HG02885 (cell line): ENCODE results near the gene EFHC1.
A peak's percentile ranks its signal among the peaks of the same experiment; 100 is the strongest.

Experiments used
- ATAC-seq: cut with Tn5 transposase; IDR thresholded peaks from one replicate; pipeline ENCODE4 v1.9.1; 2021; ENCODE audit warnings: mild to moderate bottlenecking; ENCODE audit not compliant: unreplicated experiment, poor library complexity

The EFHC1 gene

DNA sequence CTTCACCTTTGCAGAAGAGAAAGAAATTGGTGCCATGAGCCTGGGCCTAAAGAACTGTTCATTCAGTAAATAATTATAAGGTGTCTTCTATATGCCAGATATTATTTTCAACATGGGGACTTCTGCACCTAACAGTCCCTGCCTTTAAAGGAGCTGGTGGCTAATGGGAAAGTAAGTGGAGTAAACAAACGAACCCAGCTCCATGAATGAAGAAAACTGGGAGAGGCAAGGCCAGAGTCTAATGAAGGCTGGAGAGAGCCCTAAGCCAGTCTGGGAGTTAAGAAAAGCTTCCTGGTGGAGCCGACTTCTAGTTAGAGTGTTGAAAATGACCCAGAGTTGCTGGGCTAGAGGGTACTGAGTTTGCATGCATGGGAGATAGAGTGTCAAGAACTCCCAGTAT is 24.2 kb upstream of the EFHC1 start:
- no peak for ATAC-seq

DNA sequence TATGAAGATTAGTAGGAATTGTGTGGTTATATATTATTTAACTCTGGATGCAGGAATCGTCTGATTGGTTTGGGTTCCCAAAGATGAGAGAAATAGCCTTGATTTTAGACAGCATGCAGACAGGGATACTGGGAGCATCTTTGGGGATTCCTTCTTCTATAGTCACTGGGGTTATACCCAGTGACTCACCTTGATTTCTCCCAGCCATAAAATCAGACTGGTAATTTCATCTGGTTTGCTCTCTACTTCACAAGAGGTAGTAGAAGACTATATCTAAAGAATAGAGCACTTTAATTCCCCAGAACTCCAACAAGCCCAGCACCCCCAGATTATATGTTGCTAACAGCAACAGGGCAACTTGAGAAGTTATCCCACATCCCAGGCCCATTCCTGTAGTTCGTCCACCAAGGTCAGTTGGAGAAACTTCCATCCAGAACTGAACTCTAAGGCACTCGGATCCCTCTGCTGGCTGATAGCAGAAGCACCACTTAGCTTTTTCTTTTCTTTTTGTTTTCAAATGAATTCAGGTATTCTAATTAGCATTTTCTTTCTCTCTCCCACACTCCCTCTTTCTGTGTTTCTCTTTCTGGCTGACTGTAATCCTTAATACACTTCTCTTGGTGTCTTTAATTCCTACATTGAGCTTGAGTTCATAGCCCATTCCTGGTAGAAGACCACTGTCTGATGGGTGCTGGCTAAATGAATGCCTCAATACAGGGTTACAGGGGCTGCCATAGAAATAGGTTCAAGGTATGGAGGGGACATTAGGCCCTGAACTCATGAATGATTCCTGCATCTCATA is 20.4 kb upstream of the EFHC1 start:
- peak; percentile 67 for ATAC-seq

DNA sequence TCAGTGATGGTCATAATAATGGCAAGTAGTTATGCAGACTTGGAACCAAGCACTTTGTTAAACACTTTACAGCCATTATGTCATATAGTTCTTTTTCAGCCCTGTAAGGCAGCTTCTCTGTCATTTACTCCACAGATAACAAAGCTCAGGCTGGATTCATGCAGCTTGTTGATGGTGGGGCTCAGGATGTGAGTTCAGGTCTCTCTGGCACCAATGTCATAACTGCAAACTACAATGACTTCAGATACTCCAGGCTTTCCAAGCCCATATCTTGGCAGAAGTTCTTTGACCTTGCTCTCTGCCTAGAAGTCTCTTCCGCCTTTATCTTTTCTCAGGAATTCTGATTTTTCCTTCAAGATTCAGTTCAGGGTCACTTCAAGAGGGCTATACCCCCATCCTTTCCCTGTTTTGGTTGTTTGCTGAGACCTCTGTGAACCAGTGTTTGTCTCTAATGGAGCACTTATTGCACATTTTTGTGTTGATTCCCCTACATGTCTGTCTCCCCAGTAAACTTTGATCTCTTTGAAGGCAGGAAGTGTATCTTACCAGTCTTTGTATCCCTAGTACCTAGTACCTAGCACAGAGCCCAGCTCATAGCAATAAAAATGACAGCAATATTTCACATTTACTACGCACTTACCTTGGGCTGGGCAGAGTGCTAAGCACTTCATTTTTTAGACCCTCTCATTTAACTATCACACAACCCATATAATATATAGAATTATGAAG is 19.7 kb upstream of the EFHC1 start:
- no peak for ATAC-seq

DNA sequence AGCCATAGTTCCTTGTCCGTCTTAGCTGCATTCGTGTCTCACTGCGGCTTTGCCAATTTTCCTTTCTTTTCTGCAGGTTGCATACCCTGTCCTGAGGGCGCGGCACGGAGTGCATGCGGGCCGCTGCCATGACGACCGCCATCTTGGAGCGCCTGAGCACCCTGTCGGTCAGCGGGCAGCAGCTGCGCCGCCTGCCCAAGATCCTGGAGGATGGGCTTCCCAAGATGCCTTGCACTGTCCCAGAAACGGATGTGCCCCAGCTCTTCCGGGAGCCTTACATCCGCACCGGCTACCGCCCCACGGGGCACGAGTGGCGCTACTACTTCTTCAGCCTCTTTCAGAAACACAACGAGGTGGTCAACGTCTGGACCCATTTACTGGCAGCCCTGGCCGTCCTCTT is 17.1 kb upstream of the EFHC1 start:
- no peak for ATAC-seq

DNA sequence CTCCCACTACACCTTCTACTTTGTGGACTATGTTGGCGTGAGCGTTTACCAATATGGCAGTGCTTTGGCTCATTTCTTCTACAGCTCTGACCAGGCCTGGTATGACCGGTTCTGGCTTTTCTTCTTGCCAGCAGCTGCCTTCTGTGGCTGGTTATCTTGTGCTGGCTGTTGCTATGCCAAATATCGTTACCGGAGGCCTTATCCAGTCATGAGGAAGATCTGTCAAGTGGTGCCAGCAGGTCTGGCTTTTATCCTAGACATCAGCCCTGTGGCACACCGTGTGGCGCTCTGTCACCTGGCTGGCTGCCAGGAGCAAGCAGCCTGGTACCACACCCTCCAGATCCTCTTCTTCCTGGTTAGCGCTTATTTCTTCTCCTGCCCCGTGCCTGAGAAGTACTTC is 16.5 kb upstream of the EFHC1 start:
- ATAC-seq: no peak

DNA sequence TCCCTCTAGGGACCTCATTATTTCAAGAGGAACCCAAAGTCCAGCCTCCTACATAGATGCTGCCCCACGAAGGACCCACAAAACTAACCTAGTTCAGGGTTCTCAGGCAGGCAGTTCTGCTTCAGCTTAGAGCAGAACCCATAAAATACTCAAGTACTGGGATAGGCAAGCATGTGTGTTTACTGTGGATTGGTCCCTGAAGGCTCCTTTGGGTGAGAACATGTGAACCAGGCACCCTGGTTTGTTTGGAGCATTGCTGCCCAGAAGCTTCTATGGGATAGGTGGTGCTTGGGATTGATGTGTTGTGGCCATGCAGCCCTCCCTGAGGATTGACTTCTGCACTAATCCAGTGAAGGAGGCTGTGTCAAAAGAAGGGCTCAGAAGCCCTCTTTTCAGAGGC is 14.9 kb upstream of the EFHC1 start:
- ATAC-seq: no peak

DNA sequence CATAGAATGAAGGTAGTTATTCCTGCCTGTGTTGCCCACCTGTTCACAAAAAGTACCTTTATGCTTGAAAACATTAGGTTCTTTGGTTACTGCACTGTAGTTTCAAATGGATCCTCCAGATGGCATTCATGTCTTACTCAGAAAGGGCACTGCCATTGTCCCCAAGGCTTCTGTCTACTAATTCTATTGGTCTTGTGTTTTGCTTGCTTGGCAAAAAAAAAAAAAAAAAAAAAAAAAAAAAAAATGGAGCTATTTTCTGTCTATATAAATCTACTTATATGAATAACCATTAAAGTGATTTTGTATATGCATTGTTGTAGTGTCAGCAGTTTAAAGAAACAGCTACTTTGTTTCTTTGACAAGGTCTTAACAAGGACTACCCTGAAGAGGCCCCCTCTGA is 12.7 kb upstream of the EFHC1 start:
- peak; percentile 76 for ATAC-seq

DNA sequence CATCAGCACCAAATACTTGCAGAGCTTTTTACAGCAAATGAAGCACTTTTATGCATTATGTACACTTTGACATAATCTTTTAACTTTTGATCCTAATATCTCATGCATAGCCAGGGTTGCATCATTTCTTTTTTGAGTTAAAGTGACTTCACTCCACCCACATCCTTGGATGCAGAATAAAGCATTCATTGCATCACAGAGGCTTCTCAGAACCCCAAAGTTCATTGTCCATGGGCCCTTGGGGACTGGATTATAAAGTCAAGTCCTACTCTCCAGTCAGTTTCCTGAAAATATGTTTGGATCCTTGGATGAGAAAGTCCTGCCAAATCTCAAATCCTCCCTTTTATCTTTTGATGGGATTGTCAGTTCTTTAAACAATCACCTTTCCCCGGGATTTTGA is 10.6 kb upstream of the EFHC1 start:
- ATAC-seq: no peak

DNA sequence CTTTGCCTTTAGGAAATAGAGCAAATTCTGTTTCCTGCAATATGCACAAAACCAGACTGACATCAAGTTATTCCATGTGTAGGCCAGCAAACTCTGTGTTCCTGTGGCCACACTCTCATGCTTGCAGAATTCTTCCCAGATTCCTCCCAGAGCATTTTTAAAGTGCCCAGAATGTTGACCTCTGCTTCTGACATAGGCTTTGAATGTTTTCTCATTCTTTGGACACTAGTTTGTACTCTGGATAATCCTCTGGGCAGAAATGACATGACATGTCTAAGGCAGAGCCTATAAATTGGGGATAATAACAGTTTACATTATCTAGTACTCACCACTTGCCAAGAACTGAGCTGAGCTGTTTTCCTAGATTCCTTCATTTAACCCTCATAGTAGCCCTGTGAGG is 9.2 kb upstream of the EFHC1 start:
- no peak for ATAC-seq

DNA sequence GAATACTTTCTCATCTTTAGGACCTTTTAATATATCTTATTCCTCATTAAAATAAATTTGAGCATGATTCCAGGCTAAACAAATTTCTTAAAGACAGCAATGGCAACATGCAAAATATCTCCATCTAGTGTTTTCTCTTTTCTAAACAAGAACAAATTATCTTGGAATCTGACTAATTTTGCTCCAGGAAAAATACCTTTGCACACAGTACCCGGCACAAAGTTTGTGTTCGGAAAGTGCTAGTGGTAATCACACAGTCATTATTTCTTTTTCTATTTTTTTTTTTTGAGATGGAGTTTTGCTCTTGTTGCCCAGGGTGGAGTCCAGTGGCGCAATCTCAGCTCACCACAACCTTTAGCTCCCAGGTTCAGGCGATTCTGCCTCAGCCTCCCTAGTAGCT is 8.2 kb upstream of the EFHC1 start:
- ATAC-seq: no peak

DNA sequence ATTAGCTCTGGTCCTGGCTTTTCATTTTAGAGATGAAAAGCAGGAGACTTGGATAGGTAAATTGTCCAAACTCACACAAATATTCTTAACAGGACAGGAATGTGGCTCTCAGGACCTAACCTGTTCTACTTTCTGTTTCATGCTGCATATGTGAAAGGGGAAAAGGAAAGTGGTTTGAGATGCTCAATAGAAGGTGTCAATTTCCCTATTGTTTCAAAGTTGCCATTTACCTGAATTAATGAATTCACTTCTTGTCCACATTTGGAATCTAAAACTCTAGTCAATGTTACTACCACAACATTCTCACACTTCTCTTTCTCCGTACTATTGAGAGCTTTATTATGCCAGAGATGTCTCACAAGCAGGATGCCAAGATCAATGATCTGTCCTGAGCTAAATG is 4.8 kb upstream of the EFHC1 start:
- ATAC-seq: no peak

DNA sequence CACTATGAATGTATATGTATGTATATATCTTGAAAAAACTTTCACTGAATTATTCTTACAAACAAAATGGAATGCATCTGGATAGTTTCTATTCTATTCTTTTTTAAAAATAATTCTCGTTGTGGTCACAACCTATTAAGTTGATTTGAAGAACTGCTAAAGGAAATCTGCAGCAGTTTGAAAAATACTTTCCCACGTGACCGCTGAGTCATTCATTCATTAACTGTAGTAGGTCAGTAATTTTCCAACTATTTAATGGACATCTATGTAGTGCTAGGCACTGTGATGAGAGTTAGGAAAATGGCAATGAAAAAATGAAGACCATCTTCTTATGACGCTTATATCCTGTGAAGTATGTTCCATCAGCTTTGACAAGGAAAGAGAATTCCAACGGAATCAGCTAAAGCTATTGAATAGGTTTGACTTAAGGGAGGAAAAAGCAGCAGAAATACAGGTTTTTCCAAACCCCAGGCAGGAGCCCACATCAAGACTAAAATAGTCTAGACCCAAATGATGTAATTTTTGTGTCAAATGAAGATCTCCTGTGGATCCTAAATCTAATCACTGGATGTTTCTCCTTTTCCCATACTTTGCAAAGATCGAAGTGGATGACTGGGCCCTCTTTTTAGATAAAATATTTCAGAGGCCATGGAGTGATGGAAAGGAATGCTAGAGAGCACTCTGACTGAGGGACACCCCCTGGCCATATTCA is 4.1 kb upstream of the EFHC1 start:
- no peak for ATAC-seq

DNA sequence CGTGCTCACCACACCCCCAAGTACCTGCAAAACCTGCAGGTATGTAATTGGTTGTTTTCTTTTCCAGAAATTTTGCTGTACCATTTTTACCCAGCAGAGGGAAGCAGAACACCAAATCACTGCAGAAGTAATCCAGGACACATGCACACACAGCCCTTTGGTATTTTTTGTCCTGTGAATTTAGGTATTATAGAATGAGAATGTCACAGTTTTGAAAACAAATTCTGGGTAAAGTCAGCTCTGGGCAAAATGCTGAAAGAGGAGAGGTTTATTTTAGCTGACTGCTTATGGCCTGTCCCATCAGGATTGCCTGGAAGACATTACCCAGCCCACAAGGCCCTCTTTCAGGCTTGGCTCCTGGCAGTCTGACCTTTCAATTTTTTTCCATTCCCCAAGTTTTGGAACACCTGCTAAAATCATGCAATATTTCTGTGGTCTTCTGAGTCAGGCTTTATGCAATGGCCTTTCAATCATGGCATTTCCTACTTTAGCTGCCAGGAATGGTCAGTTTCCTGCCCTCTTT is 3.5 kb upstream of the EFHC1 start:
- no peak for ATAC-seq

DNA sequence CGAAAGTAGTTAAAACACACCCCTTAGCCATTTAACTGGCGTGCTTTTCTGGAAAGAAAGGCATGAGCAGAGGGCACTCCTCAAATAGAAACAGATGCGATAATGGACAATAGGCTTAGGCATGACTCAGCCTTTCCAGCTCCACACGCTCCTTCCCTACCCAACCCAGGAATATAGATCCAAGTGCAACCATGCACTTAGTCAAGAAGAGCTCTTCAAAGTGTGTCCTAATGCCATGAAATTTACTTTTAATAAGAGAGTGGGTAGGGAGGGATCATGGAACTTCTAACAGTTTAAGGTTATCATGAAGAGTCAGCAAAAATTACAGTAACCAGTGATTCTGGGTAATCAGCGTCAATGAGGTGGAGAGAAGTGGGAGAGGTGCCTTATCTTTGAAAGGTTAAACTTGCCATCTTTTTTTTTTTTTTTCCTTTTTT is 2.4 kb upstream of the EFHC1 start:
- ATAC-seq: no peak

DNA sequence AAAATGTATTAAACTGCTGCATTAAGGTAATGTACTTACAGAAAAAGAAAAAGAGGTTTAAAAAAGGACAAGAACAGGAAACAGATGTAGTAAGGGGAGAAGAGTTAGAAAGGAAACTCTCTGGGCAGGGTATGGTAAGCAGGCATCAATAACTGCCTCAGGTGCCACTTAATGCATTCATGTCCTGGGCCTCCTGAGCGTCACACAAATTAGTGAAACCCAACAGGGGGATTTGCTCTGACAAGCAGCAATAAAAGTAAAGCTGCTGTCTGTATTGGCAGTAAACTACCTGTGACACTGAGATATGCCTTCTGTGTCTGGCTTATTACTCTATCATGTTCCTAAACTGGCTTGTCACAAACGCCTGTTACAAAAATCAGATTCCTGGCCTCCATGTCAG is 1.5 kb upstream of the EFHC1 start:
- no peak for ATAC-seq

DNA sequence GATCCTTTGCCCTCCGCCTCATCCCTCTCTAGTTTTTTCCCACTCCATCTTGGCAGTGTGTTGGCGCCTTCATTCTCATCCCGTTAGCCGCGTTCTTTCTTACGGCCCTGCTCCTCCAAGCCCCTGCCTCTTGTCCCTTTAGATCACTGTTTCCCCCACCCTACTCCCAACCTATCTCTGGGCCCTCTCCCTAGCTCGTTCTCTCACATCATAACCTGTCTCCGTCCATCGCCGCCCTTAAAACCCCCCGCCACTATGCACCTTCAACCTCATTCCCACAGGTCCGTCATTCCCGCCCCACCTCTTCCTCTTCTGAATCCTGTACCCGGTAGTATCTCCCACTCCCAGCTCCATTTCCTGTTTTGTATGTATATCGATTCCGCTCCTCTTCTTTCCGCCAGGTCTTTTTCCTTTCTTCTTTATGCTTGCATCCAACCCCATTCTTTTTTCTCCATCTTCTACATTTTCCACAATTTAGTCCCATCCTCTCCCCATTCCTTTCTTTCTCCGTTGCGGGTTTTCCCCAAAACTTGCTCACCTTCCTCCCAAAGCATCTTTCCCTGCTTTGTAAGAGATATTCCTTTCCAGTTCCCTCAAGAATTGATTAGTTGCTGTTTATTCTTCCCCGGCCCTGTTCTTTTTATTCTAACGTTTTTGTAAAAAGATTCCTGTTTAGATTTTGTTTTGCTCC is 671 bp downstream of the EFHC1 start:
- no peak for ATAC-seq

DNA sequence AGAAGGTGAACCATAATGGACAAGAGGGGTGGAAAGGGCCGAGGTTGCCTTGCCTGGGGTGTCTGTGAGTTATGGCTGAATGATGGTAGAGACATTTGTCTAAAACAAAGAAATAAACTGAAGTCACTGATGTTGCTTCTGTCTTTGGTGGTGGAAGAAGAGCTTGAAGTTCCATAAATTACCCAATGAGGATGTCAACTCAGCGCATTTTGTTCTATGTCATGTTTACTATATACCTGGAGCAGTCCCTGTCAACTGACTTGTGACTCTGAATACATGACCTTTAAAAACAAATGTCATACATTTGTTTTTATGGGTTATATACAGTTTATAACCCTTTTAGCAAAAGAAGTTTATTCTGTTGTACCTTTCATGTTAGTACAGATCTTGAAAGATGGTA is 2.0 kb downstream of the EFHC1 start:
- ATAC-seq: no peak

DNA sequence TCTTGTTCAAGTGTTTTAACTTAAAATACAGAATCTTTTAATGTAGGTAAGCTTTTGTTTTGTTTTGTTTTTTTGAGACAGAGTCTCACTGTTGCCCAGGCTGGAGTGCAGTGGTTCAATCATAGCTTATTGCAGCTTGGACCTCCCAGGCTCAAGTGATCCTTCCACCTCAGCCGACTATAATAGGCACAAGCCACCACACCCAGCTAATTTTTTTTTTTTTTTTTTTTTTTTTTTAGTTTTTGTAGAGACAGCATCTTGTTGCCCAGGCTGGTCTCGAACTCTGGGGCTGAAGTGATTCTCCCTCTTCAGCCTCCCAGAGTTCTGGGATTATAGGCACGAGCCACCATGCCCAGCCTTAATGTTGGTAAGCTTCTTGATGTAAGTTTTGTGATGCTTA is 3.3 kb downstream of the EFHC1 start:
- no peak for ATAC-seq

DNA sequence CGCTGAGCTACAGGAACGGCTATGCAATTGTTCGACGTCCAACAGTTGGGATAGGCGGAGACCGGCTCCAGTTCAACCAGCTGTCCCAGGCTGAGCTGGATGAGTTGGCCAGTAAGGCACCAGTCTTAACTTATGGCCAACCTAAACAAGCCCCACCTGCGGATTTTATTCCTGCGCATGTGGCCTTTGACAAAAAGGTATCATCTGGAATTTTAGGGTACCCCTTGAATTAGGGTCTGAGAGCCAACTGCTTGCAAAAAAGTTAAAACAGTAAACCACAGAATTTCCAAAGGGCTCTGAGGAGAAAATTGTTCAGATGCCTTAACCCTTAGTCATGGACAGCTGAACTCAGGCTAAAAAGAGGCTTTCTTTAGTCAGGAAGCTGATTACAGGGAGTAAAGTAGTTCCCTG is 3.8 kb downstream of the EFHC1 start:
- no peak for ATAC-seq

DNA sequence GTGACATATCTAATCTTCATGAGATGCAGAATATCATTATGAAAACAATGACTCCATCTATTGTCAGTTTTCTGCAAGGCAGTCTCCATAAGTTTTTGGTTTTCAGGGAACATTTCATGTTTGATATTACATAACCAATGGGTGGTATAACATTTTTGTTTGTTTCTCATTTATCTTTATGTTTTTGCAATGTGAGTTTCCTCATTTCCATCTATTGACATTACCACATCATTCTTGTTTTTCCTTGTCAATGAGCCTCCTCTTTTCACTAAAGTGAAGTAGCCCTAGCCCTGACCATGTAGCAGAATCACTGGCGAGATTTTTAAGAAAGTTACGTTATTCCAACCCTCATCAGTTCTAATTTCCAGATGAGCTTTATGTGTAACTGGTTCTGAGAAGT is 4.4 kb downstream of the EFHC1 start:
- ATAC-seq: no peak

DNA sequence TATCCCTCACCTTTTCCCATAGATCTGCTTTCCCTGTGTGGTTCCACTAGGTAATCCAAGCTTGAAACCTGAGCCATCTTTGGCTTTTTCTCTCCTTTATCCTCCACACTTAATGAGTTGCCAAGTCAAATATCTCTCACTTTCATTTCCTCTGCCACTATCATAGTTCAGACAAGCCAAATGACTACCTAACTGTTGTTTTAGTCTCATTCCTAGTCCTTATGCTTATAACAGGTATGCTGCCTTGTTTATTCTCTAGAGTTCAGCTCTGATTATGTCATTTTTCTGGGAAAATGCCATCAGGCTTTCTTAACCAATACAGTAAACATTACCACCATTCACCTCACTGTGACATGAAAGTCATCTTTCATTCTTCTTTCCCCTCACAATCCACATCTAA is 6.5 kb downstream of the EFHC1 start:
- ATAC-seq: peak; percentile 64
